HG03045 (cell line): Measurements from ENCODE around the gene OTOGL.

Experiments
- ATAC-seq: cut with Tn5 transposase; IDR thresholded peaks from one replicate; pipeline ENCODE4 v1.9.1; 2021; ENCODE audit warnings: mild to moderate bottlenecking, moderate library complexity; ENCODE audit not compliant: unreplicated experiment

OTOGL gene

GRCh38 chr12:80422550-80422949, 323.2 kb downstream of the OTOGL start:
- ATAC-seq = no peak
